Vagina (tissue), 2 donors: ENCODE measurements around the gene ZNF276.

Experiments
- CTCF ChIP-seq, 3 experiments: fragments of 450-650 bp in 2 of 3; fragments of 200-600 bp in 1 of 3; sonication (generic) in 1 of 3; IDR thresholded peaks; one replicate each; pipeline ENCODE4 v1.5.1; 2017 to 2019; ENCODE audit warnings: antibody characterized with exemption in 3 of 3, mild to moderate bottlenecking in 2 of 3, moderate library complexity in 2 of 3
- POLR2A ChIP-seq, 2 donors: fragments of 450-650 bp; IDR thresholded peaks; one replicate each; pipeline ENCODE4 v1.6.1; 2017; ENCODE audit warnings: antibody characterized with exemption in 2 of 2, mild to moderate bottlenecking in 2 of 2, moderate library complexity in 2 of 2
- POLR2AphosphoS5 ChIP-seq, 2 donors: sonication (generic); formaldehyde crosslinking; IDR thresholded peaks; one replicate each; pipeline ENCODE4 v1.9.0; 2017; ENCODE audit warnings: antibody characterized with exemption in 2 of 2, mild to moderate bottlenecking in 2 of 2, low read depth in 1 of 2; ENCODE audit not compliant: insufficient read depth in 1 of 2

GRCh38 chr16:89691986-89692569, 29.3 kb upstream of the ZNF276 start:
- TF ChIP-seq POLR2A (IDR thresholded peaks at IDR 0.05): no peak
- TF ChIP-seq CTCF (IDR thresholded peaks at IDR 0.05): no peak
- no peak for TF ChIP-seq POLR2AphosphoS5 (IDR thresholded peaks at IDR 0.05; ENCODE audit: insufficient read depth in 1 of 2, low read depth in 1 of 2)
